Stimulated activated CD4-positive, alpha-beta T cell treated with anti-CD3 and anti-CD28 coated beads, Interleukin-12 subunit alpha, Interleukin-12 subunit beta, amount 100 ng/mL, for 24 hours (primary cell): Measurements from ENCODE around the gene LOC101059915.

Experiments
- DNase-seq, 2 experiments: peaks; one replicate each; pipeline ENCODE4 v3.0.0-alpha.2; 2020; ENCODE audit warnings: low read depth in 2 of 2

Gene LOC101059915

DNA sequence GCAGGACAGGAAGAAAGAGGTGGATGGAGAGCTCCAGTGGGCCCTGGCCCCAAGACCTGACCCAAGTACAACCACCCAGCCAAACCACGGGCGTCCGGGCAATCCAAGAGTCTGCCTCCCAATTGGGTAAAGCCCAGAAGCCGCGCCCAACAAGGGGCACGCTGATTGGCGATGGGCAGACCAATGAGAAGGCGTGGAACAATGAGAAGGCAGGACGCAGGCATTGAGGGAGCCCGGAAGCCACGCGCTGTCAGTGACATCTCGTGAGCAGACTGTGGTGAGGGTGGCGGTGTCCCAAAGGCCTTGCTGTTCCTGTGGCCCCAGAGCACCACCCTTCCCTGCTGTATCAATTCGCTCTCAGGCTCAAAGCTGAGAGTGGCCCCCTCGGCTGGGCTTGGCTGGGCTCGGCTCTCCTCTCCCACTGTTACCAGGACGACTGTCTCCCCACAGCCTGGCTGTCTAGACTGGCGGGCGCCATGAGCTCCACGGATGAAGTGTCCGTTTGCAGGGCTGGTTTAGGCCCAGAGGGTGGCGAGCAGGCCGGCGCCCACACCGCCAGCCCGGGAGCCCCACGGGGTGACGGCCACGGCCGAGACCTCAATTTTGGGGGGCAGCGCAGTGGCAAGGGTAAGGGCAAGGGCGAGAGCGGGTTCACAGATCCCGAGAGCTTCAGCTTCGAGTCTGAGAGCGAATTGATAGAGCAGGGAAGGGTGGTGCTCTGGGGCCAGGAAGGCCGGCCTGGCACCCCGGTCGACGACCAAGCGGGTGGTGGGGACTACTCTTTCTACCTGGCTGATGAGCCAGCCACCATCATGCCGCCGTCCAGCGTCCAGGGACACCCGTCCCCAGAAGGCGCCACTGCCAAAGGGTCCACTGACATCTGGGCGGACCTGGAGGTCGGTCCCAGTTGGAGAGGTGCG lies at the start of gene LOC101059915:
TSS of gene LOC101059915 (plus strand) at position 219 of the 920 bp plus-strand sequence.
- no peak for DNase-seq

DNA sequence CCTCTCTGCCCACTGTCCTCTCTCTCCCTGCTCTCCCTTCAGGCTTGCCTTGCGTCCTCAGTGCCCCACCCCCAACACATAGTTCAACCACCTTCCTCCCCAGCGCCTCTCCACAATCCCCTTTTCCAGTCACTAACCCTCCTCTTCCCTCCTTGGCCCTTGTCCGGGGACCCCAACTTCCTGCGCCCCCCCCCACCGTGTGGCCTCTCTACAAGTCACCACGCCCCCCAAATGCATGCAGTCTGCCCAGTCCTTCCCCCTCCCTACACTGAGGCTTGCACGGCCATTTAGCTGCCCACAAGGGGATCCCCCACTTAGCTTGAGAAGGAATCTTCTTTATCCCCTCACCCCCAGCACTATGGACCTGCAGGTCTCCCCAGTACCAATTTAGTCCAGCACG lies 49.6 kb upstream of the LOC101059915 start:
- no peak for DNase-seq

DNA sequence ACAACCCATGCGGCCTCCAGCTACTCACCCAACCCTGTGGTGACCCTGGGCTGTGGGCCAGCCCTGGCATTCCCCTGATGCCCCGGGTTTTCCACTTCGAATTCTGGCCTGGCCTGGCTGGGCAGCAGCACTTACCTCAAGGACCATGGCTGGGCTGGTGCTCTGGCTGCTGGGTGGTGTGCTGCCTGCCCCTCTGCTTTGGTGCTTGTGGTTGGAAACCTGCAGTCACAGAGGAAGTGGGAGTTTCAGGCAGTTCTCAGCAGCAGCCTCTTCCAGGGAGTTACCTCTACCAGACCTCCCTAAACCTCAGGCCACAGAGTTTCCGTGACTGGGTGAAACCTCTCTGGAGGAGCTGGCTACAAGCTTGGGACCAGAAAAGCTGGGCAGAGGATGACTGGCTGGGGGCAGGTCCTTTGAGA lies 49.0 kb upstream of the LOC101059915 start, which contains the start of gene CXCR3:
TSS of gene CXCR3 (minus strand) at position 209 of the 419 bp plus-strand sequence. CDS start at position 147, 62 bp downstream.
- DNase-seq: peak; percentile 40 to 66

DNA sequence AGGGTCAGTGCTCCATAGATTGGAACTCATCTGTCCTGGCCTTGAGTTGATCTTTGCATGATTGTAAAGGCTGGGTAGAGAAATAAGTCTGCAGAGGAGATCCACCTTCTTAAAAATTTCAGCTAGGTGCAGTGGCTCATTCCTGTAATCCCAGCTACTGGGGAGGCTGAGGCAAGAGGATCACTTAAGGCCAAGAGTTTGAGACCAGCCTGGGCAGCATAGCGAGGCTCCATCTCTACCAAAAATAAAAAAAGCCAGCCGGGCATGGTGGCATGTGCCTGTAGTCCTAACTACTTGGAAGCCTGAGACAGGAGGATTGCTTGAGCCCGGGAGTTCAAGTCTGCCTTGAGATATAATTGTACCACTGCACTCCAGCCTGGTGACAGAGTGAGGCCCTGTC lies 48.6 kb upstream of the LOC101059915 start:
- no peak for DNase-seq

DNA sequence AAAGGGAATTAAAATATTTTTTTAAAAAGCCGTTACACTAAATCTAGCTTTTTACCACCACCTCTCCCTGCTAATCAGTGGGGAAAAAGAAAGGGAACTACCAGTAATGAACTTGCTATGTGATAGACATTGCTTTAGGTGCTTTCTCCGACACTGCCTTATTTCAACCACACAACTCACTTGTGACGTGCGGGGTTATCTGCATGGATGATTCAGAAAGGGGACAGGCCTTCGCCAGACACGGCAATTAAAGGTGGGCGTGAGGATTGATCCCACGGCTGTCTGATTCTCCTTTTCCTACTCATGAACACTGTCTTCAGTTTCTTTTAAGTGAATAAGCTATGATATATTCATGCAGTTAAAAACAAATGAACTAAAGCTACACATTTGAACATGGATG lies 48.2 kb upstream of the LOC101059915 start:
- DNase-seq: peak; percentile 54 to 58

DNA sequence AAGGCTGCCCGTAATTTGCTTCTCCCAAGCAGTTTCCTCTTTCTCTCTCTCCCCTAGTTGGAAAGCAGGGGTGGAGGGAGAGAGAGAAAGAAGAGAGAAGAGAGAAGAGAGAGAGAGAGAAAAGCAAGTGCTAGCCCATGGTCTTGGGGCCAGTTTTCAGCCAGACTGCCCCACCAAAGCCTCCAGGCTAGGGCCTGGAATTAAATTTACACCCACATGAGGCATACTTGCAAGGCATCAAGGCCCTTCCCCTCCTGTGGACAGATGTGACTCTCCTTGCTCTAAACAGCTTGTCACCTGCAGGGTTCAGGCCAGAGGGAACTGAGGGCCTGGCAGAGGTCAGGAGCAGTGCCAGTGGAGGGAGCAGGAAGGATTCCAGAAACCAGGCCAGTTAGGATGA lies 47.4 kb upstream of the LOC101059915 start:
- DNase-seq: no peak

DNA sequence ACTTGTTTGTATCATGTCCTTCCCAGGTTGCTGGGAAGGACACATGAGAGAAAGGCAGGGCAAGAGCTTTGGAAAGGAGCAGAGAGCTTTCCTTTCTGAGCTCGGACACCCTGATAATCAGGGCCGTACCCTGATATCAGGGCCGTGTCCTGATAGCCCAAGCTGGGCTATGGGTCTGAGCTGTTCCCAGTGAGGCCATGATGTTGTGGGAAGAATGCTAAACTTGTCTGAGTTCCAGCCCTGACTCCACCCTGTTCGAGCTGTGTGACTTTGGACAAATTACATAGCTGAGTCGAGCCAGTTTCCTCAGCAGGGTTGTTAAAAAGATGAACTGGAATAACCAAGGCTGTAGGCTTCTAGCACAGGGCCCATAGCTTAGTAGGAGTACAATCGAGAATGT lies 45.7 kb upstream of the LOC101059915 start:
- no peak for DNase-seq

DNA sequence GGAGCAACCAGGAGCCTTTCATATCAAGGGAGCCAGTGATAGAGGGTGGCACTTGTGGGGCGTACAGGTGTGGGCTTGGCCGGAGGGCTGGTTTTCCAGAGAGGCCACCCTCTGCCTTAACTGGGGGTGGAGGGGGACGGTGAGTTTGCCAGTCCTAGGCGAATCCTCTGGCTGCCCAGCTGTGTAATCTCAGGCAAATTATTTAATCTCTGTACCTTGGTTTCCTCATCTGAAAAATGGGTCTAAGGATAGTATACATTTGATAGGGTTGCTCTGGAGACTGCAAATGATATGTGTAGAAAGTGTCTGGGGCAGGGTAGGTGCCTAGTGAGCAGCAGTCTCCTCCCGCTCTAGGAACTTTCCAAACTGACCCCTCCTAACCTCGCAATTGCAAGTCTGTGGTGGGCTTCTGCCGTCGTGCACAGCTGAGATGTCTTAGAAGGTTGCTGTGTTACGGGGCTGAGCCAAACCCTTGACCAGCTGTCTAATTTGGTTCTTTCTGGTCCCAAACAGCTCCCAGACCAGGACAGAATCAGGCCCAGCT lies 45.2 kb upstream of the LOC101059915 start:
- no peak for DNase-seq

DNA sequence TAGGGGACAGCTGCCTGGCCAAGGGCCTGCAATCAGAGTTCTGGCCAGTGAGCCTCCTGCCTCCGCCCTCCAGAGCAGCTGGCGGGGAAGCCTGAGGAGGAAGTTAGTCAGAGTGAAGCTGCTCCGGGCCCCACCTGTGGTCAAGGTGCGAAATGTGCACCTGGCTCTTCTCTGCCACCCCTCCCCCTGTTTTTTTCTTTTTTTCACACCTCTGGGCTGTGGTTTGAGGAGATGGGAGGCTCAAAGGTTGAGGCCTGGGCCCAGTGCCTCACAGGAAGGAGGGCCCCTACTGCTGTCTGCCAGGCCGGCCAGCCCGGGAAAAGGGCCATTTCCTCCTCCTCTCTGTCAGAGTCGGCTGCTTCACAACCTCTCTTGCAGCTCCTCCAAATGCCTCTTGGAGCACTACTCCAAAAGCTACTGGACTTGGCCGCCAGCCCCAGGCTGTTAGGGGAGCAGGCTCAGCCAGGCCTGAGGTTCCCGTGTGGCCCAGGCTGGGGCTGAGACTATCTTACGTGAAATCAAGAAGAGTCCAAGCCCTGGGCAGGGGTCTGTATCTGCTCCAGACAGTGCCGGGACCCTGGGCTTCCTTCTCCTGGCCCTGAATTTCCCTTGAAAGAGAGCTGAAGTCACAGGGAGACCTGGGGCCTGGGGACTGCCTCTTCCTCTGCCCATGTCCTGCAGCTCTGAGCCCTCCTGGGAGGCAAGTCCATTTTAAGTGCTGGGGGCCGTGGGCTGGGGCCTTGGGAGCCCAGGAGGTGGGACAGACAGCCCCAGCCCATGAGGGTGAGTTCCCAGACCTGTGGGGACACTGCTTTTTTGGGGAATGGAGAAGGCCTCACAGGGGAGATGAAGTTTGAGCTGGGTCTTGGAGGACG lies 44.5 kb upstream of the LOC101059915 start:
- DNase-seq: peak; percentile 37 to 41

DNA sequence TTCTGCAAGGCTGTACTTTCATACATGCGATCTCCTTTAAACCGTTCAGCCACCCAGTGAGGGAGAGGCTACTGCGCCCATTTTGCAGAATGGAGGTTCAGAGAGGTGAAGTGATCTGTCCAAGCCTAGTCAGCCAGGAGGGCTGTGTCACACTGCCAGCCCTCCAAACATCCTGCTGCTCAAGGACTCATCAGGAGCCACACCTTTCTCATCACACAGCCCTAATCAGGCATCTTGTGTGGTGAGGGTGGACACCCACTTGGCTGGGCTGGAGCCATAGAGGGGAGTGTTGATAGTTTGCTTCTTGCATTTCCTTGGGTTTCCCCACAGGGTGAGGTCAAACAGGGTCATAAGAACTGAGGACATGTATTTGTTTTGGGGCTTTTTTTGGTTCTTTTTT lies 43.6 kb upstream of the LOC101059915 start:
- no peak for DNase-seq

DNA sequence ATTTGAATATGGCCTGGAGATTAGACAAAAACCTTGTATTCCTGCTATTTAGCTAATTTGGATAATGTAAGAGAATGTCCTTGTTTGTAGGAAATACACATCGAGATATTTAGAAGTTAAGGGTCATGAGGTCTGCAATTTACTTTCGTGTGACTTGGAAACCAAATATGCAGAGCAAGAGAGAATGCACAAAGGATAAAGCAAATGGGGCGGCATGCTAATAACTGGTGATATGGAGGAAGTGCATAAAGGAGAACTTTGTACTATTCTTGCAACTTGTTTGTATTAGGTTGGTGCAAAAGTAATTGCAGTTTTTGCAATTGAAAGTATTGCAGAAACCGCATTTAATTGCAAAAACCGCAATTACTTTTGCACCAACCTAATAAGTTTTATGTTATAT lies 41.9 kb upstream of the LOC101059915 start:
- DNase-seq: no peak

DNA sequence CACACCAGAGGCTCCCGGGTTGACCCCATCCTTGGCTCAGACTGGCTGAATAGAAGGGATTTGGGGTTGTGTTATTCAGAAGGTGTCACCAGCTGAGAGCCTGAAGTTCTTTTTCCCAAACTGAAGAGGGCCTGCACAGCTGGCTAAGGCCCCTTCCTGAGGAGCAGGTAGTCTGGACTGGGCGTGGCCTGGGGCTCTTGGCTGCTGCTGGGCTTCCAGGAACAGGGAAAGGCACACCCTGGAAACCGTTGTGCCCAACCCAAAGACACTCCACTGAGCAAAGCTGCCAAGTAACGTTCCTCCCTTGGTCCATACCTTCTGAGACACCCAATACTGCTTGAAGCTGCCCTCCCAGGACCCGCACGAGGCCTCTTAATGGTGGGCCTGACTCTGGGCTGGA lies 40.8 kb upstream of the LOC101059915 start:
- DNase-seq: no peak

DNA sequence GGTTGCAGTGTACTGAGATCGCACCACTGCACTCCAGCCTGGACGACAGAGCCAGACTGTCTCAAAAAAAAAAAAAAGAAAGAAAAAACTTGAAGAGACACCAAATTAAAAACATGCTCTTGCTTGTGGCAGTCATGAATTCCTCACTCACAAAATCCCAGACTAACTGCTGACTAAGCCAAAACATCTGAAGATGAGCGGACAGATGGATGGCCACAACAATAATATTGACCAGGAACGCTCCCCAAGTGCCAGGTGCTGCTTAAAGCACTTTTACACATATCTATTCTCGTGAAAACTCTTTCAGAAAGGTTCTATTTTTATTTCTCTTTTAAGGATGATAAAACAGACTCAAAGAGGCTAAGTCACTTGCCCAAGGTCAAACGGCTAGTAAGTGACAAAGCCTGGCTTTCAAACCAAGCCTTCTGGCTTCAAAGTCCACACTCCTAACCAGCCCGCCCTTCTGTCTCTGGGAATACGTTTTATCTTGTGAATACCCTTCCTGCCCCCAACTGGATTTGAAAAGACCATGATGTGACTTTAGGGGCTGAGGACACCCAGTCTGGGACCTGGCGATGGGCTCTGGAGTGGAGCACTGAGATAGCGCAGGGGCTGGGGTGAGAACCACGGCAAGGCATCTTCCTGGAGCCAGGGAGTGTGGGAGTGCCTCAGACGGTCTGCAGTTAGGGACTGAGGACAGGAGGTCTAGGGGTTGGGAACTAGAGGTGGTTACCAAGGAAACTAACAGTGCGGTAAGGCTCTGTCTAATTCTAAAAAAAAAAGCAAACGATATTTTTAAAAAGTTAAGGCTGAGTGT lies 39.5 kb upstream of the LOC101059915 start:
- no peak for DNase-seq

DNA sequence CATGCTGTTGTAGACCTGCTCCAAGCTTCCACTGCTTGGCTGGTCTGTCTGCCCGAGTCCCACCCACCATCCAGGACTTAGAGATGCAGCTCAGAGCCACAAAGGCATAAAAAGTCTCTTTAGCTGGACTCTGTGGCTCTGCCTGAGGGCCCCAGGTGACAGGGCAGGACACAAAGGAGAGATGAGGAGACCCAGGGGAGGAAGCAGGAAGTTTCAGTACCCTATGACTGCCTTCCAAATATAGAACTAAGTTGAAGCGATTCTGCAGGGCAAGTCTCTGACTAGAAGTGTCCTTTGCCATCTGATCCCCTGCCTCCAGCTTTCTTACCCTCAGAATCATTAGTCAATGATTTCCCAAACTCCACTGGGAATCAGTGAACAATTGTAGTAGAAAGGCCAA lies 37.9 kb upstream of the LOC101059915 start:
- no peak for DNase-seq

DNA sequence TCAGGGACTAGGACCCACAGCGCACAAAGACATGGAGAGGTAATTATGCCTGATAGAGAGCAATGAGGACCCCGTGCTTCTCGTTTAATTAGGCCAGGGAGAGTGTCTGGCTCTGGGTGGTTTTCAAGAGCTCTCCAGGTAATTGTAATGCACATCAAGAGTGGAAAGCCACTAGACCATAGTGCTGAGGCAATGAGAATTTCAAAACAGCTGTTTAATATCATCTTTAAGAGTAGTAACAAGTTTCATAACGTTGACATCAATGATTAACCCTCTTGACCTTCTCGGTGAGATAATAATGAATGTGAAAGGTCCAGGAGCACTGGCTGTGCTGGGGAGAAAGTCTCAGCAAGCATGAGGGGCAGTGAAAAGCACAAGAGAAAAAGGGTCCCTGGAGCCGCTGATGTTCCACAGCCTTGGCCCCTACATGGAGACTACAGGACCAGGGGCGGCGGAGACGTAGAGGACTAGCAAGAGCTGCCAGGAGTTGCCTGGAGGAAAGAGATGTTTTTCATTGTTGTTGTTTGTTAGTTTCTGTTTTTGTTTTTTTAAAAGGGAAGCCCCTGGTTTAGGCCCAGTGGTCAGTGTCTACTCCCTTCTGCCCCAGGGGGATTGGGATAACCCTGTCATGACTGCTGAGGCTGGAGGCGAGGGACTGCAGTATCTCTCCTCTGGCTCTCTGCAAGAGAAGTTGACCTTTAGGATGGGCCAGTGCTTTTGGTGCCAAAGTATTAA lies 34.3 kb upstream of the LOC101059915 start:
- DNase-seq: no peak

DNA sequence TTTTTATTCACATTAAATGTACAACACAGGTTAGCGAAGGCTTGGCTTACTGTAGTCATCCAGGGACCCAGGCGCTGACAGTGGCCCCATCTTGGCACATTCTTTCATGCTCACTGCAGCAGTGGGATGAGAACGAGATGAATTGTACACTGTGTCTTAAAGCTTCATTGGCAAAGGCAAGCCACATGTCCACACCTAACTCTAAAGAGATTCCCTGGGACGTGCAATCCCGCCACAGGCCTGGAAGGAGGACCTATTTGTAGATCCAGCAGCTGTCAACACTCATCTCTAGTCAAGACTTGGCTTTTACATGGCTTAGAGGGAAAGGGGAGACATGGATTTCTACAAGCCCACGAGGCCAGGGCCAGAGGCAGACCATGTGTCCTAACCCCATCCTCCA lies 33.0 kb upstream of the LOC101059915 start:
- DNase-seq: no peak

DNA sequence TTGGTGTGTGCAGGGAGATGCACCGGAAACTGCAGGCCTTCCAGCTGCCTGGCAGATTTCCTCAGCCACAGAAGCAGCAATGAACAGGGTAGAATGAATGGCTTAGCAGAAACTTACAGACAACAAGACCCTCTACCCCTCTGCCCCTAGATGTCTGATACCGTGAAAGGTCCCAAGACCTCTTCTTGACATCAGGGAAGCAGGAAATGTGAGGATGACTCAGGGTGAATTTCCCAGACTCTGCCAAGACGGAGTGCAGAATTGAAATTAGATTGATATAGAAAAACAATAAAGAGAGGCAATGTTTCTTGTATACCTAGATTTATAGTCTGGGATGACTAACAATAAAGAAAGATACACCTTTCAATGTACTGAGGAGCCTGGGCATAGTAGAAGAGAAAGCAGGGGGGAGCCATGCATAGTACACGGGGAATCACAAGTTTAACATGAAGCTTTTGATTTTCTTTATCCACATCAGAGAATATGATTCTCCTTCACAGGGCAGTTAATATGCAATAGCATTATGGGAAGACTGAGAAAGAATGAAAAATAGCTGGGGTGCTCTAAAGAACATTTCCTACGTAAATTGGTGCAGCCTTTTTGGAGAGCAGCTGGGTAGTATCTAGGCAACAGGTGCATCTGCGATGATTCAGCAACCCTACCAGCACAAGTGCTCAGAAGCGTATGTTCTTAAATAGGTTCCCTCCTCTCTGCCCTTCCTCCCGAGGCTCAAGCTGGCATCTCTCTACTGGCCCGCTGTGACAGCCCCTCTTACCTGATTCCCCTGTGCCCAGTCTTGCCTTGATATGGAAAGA lies 30.7 kb upstream of the LOC101059915 start:
- DNase-seq: no peak

DNA sequence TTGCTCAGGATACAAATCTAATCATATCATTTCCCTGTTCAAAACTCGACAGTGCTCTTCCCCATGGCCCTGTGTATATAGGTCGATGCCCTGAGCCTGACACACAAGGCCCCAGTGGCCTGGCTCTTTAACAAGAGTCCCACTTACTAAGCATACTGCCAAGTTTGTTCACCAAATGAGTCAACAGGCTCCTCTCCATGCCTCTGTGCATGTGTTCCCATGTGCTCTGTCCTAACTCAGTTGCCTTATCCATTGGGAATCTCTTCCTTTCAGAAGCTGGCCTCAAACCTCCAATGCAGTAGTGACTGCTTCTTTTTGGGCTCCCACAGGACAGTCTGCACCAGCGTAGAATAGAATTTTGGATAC lies 30.1 kb upstream of the LOC101059915 start:
- DNase-seq: no peak

DNA sequence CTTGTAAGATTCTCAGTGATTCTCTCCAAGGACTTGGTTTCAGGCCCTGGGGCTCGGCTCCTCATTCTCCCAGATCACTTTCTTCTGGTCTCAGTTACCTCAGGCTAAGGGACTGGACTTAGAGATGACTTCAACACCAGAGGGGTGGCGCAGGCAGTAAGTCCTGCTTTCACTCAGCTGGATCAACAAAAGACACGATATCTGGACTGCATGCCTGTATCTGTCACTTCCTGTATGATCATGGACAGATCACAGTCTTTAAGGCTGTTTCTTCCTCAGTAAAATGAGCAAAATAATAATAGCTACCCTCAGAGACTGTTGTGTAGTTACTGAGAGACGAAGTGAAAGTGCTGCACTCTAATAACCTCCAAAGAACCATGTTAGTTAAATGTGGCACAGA lies 29.5 kb upstream of the LOC101059915 start:
- DNase-seq: no peak

DNA sequence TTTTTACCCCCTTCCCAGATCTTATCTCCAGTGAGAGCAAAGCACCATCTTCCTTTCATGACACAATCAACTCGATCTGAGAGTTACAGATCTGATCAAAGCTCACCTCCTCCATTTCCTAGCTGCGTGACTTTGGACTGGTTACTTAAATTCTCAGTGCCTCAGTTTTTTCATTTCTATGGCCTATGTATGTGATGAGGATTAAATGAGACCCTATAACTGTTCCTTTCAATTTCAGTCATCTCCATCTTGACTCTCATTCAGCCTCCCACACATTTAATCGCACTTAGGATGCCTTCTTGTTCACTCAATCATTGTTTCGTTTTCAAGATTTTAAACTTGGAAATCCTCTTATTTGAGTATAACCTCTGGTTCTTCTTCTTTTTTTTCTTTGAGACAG lies 28.9 kb upstream of the LOC101059915 start:
- no peak for DNase-seq
